ENCODE measurements around the gene NDUFV1.
"Not testable (repeated sequence)": the region's sequence is repeated elsewhere in the genome, so short reads cannot be mapped to it uniquely, and the experiment has no call there.

Gene NDUFV1

DNA sequence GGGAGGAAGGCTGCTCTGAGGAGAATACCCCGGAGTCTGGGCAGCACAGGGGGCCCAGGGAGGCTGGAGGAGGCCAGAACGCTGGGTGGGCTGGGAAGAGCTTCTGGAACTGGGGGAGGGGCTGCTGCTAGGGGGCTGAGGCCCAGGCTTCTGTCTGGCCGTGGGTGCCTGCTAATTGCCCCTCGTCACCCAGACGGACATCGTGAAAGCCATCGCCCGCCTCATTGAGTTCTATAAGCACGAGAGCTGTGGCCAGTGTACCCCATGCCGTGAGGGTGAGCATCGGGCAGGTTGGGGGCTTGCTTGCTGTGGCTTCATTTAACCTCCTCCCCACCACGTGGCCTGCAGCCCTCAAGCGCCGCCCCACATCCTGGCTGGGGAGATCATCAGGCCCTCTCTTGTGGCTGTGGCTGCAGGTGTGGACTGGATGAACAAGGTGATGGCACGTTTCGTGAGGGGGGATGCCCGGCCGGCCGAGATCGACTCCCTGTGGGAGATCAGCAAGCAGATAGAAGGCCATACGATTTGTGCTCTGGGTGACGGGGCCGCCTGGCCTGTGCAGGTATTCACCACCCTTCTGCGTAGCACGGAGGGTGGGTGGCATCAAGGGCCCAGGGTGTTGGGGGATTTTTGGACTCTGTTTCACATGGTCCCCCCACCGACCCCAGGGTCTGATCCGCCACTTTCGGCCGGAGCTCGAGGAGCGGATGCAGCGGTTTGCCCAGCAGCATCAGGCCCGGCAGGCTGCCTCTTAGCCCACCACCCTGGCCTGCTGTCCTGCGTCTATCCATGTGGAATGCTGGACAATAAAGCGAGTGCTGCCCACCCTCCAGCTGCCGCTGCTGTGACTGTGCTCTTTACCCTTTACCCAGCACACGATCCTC is 5.2 kb downstream of the NDUFV1 start:
- no peak for DNase-seq (ENCODE audit: low spot score)

DNA sequence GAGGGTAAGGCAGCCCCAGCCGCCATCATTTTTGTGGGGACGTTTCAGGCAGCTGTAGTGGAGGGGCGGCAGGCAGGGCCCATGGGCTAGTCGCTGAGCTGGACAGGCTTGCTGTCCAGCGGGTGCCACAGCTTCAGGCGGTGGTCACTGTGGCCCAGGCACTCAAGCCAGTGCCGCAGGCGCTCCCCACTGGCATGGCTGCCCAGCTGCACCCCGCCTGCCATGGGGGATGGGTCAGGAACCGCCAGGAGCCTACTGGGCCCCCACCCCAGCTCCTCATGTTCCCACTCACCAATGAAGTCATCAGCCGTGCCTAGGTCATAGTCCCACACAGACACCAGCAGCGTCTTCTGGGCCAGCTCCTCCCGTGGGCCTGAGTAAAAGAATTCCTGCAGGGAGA is 6.0 kb downstream of the NDUFV1 start:
- DNase-seq (ENCODE audit: low spot score): no peak

DNA sequence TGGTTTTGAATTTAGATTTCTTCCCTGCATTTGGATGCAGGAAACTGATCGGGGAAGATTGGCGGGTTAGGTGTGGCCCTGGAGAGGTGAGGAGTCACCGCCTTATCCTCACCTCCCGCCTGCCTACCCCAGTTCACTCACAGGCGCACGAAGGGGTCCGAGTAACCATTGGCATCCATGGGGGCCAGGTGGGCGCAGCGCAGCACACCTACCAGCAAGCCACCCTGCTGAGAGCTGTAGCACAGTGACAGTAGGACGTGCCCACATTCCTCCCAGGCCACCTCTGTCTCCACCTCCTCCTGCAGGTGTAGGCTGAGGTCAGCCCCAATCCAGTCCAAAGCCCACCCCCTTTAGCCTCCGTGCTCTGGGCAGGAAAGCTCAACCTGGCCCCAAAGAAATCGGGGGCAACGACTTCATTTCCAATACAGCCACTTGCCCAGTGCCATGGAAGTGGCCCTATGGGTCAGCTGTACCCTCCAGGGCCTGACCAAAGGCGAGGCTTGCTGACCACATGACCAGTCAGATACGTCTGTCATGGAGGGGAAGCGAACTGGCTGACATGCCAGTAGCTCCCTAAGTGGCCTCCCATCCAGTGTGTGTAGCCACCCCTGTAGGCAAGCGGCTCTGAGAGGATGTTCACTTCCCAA is 6.7 kb downstream of the NDUFV1 start:
- DNase-seq (ENCODE audit: low spot score): no peak

DNA sequence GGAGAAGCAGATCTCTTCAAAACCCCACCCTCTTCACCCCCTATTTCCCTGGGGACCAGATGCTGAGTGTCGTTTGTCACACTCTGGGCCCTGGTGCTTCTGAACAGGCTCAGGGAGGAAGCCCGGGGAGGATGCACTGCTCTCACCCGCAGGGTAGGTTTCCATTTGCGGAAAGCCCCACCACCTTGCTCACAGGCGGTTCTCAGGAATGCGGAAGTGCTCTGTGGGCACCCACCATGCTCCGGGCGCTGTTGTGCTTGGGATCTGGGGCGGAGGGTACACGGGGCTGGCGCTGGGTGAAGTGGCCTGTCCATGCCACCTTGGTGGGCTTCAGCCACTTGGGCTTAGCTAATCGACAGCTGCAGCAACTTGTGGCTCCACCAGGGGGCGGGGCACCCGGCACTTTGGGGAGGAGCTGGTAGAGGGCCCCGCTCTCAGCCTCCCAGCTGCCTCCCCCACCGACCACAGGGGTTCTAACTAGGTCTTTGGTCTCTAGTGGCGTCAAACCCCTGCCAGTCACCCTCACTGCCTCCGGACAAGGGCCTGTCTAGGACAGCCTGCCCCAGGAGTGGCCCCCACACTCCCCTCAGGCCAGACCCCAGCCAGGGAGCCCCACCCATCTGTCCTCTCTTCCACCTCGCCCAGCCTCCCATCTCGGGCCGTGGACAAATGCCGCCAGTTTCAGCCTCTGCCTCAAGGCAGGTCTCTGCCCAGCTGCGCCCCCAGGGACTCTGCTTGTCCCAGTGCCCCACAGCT is 7.4 kb downstream of the NDUFV1 start:
- DNase-seq (ENCODE audit: low spot score): peak; percentile 95

DNA sequence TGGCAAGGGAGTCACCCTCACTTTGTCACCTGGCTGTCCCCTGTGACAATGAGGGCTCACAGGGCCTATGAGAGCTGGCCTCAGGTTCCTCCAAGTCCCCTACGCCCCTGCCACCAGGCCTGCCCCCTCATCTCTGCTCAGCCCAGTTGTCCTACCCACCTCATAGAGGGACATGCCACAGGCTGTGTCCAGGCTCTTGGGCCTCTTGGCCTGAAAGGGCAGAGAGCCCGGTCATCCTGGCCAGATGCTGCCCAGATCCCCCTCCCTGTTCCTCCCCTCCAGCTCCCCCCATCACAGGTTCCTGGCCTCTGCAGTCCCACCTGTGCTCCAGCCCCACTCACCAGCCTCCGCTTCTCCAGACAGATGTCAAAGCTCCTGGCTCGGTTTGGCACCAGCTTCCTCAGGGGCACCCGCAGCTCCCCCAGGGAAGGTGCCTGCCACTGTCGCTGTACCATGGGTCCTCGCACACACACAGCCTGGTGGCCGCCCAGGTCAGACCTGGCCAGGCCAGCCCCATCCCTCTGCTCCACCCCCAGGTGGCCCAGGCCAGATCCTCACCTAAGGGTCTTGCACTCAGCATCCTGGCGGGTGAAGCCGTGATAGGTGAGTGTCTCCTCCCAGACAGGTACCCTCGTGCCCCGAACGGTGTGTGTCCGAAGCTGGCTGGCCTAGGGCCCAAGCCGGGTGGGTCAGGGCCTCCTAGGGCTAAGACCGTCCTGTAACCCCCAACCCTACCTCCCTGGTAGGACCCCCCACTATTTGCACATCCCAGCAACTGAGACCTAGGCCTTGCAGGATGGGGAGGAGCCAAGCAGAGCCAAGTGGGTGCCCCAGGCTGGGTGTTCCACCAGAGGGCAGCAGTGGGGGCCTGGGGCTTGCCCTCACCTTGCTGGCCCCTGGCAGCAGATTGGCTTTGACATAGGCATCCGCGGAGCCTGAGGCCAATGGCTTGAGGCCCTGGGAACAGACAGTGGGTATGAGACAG is 8.3 kb downstream of the NDUFV1 start:
- DNase-seq (ENCODE audit: low spot score): peak; percentile 98

DNA sequence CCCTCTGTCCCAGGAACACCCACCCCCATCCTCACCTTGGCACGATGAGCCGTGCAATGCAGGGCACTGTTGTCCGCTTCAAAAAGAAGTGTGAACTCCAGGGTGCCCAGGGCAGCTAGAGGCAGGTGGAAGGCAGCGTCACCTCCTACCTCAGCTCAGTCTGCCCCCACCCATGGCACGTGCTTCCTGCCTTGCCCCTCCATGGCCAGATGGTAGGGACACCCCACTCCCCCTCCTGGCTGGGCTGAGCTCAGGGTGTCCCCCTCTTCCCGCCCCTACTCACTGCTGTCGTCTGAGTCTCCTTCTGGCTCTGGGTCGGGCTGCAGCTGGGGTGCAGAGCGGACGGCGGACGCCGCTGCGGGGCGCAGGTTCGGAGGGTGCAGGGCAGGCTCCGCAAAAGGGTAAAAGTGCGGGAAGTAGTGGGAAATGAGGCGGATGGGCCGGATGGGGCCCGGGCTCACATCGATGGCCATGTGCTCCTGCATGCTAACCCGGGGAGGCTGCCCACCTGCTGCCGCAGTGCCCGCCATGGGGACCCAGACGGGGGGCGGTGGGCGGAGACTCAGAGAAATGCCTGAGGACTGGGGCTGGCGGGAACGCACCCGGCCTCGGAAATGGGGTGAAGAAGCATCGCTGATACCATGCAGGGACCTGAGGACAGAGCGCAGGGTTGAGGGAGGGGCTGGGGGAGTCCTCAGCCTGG is 9.1 kb downstream of the NDUFV1 start:
- no peak for DNase-seq (ENCODE audit: low spot score)

DNA sequence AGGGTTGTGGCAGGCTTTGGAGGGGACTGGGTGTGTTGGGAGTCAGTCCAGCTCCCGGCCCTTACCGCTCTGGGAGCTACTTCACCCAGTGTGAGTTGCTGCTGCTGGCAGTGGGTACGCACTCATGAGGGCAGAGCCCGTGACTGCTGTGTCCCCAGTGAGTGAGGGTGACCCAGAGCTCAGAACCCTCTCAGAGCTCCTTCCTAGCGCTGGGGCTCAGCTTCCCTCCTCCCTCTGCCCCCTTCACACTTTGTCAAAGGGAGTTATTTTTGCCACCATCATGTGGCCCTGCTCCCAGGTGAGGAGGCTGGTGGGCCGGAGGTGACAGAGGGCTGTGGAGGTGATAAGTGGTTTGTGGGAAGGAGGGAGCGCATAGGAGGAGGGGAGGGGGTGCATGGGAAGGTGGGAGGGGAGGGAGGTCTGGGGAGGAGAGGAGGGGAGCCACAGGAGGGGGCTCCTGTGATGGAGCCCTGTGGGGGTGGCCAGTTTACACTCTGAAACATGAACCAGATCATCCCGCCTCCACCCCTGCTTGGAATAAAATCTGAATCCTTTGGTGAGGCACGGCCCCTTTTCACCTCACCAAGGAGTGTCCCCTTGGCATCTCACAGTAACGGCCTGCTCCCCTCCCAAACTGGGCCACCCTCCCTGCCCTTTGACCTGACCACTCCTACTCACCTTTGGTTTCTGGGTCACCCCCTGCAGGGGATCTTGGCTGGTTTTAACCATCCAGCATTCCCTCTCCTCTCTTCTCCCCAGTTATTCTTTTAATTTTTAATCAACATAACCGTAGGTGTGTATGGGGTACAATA is 9.9 kb downstream of the NDUFV1 start:
- DNase-seq (ENCODE audit: low spot score): no peak

DNA sequence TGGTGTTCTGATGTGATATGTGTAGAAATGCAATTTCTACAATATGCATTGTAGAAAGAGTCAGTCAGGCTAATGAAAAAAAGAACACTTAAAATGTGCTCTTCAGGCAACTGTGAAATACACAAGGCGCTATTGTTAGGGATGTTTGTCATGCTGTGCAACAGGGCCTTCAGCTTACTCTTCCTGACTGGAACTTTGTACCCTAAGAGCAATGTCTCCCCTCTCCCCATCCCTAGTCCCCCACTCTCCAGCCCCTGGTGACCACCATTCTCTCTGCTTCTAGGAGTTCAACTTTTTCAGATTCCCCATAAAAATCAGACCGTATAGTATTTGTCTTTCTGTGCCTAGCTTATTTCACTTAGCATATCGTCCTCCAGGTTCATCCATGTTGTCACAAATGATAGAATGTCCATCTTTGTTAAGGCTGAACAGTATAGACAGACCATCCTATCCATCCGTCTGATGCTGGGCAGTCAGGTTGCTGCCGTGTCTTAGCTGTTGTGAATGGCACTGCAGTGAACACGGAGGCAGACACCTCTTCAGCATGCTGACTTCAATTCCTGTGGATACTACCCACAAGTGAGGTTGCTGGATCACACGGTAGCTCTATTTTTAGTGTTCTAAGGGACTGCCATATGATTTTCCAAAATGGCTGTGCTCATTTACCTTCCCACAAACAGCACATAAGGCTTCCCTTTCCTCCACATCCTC is 10.7 kb downstream of the NDUFV1 start:
- DNase-seq (ENCODE audit: low spot score): peak; percentile 83

DNA sequence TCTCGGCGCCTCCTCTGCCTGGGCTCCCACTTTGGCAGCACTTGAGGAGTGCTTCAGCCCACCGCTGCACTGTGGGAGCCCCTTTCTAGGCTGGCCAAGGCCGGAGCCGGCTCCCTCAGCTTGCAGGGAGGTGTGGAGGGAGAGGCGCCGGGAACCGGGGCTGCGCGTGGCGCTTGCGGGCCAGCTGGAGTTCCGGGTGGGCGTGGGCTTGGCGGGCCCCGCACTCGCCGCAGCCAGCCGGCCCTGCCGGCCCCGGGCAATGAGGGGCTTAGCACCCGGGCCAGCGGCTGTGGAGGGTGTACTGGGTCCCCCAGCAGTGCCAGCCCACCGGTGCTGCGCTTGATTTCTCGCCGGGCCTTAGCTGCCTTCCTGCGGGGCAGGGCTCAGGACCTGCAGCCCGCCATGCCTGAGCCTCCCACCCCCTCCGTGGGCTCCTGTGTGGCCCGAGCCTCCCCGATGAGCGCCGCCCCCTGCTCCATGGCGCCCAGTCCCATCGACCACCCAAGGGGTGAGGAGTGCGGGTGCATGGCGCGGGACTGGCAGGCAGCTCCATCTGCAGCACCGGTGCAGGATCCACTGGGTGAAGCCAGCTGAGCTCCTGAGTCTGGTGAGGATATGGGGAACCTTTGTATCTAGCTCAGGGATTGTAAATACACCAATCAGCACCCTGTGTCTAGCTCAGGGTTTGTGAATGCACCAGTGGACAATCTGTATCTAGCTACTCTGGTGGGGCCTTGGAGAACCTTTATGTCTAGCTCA is 12.3 kb downstream of the NDUFV1 start:
- not testable (repeated sequence) for DNase-seq (ENCODE audit: low spot score)

DNA sequence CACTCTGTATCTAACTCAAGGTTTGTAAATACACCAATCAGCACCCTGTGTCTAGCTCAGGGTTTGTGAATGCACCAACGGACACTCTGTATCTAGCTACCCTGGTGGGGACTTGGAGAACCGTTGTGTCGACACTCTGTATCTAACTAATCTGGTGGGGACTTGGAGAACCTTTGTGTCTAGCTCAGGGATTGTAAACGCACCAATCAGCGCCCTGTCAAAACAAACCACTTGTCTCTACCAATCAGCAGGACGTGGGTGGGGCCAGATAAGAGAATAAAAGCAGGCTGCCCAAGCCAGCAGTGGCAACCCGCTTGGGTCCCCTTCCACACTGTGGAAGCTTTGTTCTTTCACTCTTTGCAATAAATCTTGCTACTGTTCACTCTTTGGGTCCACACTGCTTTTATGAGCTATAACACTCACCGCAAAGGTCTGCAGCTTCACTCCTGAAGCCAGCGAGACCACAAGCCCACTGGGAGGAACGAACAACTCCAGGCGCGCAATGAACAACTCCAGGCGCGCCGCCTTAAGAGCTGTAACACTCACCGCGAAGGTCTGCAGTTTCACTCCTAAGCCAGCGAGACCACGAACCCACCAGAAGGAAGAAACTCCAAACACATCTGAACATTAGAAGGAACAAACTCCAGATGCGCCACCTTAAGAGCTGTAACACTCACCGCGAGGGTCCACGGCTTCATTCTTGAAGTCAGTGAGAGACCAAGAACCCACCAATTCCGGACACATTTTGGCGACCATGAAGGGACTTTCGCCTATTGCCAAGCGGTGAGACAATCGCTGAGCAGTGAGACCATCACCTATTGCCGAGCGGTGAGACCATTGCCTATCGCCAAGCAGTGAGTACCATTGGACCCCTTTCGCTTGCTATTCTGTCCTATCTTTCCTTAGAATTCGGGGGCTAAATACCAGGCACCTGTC is 13.2 kb downstream of the NDUFV1 start:
- not testable (repeated sequence) for DNase-seq (ENCODE audit: low spot score)

DNA sequence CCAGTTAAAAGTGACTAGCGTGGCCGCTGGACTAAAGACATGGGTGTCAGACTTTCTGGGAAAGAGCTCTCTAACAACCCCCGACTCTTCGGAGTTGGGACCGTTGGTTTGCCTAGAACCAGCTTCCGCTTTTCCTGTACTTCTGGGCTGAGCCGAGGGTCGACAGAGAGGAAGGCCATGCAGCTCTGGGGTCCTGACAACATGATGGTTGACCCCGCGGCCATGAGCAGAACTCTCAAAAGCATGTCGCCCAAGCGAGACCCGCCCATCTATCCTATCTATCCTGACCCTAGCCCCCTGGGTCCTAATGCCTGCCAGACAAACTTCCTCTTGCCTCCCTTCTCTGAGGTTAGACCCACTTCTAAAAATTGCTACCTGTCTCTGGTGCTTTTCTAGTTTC is 13.9 kb downstream of the NDUFV1 start:
- not testable (repeated sequence) for DNase-seq (ENCODE audit: low spot score)

DNA sequence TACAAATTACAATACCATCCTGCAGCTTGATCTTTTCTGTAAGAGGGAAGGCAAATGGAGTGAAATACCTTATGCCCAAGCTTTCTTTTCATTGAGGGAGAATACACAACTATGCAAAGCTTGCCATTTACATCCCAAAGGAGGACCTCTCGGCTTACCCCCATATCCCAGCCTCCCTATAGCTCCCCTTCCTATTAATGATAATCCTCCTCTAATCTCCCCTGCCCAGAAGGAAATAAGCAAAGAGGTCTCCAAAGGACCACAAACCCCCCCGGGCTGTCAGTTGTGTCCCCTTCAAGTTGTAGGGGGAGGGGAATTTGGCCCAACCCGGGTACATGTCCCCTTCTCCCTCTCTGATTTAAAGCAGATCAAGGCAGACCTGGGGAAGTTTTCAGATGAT is 15.2 kb downstream of the NDUFV1 start:
- not testable (repeated sequence) for DNase-seq (ENCODE audit: low spot score)

DNA sequence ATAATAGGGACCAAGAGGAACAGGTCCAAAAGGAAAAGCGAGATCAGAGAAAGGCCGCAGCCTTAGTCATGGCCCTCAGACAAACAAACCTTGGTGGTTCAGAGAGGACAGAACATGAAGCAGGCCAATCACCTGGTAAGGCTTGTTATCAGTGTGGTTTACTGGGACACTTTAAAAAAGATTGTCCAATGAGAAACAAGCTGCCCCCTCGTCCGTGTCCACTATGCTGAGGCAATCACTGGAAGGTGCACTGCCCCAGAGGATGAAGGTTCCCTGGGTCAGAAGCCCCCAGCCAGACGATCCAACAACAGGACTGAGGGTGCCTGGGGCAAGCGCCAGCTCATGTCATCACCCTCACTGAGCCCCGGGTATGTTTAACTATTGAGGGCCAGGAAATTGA is 16.2 kb downstream of the NDUFV1 start:
- not testable (repeated sequence) for DNase-seq (ENCODE audit: low spot score)

DNA sequence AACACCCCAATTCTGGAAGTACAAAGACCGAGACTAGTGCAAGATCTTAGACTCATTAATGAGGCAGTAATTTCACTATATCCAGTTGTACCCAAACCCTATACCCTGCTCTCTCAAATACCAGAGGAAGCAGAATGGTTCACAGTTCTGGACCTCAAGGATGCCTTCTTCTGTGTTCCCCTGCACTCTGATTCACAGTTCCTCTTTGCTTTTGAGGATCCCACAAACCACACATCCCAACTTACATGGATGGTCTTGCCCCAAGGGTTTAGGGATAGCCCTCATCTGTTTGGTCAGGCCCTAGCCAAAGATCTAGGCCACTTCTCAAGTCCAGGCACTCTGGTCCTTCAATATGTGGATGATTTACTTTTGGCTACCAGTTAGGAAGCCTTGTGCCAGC is 17.1 kb downstream of the NDUFV1 start:
- DNase-seq (ENCODE audit: low spot score): not testable (repeated sequence)

DNA sequence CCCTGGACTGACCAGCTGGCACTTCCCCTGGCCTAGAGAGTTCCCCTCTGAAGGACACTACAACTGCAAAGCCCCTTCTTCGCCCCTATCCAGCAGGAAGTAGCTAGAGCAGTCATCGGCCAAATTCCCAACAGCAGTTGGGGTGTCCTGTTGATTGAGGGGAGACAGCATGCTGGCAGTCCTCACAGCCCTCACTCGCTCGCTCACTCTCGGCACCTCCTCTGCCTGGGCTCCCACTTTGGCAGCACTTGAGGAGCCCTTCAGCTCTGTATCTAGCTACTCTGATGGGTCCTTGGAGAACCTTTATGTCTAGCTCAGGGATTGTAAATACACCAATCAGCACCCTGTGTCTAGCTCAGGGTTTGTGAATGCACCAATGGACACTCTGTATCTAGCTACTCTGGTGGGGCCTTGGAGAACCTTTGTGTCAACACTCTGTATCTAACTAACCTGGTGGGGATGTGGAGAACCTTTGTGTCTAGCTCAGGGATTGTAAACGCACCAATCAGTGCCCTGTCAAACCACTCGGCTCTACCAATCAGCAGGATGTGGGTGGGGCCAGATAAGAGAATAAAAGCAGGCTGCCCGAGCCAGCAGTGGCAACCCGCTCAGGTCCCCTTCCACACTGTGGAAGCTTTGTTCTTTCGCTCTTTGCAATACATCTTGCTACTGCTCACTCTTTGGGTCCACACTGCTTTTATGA is 19.5 kb downstream of the NDUFV1 start:
- DNase-seq (ENCODE audit: low spot score): not testable (repeated sequence)

DNA sequence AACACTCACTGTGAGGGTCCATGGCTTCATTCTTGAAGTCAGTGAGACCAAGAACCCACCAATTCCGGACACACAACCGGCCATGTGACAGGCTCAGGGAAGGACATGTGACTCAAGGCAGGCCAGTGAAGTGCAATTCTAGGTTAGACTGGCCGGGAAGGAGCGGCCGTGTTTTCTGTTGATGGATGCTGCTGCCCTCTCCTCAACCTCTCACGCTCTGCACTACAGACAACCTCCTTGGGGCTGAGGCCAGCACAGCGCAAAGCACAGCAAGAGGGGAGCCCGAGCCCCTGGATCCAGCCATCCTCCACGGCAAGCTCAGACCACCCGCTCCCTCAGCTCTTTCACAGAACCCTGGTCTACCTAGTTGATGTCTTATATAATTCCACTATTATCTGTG is 20.2 kb downstream of the NDUFV1 start:
- DNase-seq (ENCODE audit: low spot score): no peak

DNA sequence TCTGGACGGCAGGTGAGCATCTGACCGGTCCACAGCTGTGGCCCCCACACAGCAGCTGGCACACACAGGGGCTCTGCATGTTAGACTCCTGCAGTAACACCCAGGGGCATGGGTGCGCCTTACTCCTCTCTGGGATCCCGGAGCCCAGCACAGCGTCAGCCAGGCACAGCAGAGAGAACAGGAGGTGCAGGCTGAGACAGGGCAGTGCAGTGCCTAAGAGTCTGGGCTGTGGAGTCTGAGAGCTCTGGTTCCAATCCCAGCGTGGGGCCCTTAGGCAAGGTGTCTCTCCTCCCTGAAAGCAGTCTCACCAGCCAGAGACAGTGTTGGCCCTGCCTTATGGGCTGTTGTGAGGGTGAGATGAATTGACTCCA is 20.7 kb downstream of the NDUFV1 start:
- DNase-seq (ENCODE audit: low spot score): no peak
